8988T (cell line): ENCODE measurements around the gene ARL6IP4.

Experiments
- DNase-seq: peaks from one replicate; pipeline ENCODE4 v3.0.0; 2011

ARL6IP4 gene

DNA sequence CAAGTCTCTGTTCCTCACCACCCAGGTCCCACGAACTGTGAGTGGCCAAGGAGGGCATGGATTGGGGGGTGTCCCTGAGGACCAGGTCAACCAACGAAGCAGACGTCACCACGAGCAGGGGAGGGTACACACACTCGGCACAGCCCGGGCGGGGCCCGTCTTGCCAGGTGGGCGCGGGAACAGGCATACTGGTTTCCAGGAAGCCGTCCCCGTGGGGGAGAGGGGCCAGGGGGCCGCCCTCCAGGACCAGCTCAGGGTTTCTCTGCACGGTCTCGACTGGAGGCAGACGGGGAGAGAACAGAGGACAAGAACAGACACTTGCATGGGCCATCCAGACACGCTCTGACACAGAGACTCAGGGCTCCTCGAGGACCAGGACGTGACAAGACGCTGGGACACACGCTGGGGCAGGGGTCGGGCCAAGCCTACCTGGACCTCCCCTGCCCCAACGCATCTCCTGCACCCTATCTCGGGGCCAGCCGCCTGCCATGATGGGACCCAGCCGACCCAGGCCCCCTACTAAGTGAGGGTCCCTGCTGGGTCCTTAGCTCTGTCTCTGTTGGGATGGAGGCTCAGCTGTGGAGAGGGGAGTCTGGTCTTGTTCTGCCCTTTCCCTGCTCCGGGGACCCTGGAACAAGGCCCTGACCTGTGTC is 11.3 kb downstream of the ARL6IP4 start:
- DNase-seq = no peak

DNA sequence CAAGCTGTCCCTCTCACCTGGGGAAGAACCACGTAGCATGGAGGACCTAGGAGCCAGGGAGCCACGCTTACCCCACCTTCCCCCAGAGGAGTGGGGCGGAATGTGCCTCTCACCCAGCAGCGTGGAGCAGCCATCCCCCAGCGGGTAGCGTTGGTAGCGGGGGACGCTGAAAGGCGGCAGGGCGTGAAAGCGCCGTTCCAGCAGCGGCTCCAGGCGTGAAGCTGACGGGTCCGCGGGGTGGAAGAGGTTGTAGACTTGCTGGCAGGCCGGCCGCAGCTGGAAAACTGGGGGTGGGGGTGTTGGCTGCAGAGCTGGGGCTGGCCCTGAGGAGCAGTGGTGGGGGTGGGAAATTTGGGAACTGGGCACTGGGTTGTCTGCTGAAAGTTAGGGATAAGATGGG is 11.9 kb downstream of the ARL6IP4 start:
- no peak for DNase-seq

DNA sequence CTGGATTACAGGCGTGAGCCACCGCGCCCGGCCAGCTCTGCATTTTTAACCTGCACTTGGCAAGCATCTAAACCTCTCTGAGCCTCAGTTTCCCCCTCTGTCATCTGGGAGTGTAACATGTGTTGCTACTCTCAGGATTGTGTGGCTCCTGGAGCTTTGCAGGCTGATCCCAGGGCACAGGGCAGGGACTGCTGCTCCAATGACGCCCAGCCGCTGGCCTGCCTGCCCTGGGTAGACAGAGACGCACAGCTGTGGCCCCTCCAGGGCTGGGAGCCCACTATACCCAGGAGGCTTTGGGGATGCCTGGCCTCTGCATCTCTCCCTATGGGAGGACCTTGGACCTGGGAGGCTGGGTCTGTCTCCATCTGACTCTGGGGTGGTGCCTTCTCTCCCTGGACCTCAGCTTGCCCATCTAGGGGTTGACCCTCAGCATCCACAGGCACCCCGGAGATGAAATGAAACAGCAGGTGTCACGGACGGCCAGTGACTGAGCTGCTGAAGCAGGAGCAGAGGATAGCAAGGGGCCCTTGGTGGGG is 13.7 kb downstream of the ARL6IP4 start:
- DNase-seq = no peak

DNA sequence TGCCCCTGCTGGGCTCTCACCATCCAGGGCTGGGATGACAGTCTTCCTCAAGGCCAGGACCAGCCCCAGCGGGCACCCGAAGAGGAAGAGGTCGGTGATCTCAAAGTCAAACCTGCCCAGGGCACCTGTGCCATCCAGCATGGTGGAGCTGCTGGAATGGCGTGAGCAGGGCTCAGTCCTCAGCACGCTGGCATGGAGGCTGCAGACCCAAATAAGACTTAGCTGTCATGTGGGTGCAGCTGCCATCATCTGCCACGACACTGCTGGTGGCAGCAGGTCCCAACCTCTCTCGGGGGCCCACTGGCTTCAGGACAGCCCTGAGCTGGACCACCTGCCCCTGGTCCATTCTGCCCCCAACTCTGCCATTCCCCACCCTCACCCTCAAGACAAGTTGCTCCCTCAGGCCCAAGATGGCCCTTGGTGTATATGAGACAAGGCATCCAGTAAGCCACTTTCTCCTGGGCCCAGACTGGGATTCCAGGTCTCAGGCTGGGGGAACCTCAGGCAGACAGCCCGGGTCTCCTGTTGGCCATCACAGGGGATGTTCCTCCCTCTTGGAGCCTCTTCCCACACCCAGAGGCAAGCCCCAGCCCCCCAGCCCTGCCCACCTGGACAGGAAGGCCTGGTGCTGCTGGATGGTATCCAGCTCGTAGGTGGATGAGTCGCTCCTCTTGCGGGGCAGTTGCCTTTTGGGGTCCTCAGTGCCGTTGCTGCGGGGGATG is 14.5 kb downstream of the ARL6IP4 start:
- no peak for DNase-seq

DNA sequence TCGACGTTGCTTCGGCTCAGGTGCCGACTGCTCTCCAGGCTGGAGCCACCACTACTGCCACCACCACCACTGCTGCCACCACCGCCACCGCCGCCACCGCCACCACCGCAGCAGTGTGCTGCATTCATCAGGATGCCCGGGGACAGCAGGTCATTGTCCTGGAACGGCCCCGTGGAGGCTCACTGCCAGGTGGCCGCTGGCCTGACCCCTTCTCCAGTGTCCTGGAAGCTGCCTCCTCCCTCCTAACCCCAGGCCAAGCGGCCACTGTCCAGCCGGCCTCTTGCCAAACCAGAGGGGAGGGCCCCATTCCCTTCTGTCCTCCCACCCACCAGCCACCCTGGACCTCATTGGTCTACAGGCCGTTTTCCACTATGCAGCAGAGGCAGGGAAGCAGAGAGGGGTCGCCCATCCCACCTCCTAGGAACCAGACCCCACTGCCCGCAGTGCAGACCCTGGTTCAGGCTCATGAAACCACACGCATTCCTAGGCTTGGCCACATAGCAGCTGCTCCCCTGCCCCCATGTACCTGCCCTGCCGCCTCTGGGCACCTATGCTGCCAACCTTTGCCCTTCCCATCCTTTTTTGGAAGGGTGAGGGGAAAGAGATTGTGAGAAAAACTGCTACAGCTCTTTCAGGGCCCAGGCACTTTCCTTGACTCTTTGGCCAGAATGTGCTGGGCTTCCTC is 15.2 kb downstream of the ARL6IP4 start:
- DNase-seq = no peak

DNA sequence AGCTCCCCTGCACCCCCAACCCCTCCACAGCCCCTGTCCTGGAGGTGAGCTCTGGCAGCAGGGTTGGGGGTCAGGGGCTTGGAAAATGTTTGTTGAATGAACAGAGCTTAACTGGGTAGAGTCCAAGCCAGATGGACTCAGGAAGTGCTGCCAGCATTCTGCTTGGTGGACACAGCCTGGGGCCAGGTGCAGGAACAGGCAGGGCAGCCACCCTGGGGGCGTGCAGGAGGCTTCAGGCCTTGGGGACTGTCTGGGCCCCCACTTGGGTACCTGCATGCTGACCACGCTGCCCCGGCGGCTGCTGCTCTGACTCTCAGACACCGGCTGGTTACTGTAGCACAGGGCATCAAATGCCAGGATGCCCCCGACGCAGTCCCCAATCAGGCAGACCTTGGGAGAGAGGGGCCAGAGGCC is 15.7 kb downstream of the ARL6IP4 start:
- DNase-seq = no peak

DNA sequence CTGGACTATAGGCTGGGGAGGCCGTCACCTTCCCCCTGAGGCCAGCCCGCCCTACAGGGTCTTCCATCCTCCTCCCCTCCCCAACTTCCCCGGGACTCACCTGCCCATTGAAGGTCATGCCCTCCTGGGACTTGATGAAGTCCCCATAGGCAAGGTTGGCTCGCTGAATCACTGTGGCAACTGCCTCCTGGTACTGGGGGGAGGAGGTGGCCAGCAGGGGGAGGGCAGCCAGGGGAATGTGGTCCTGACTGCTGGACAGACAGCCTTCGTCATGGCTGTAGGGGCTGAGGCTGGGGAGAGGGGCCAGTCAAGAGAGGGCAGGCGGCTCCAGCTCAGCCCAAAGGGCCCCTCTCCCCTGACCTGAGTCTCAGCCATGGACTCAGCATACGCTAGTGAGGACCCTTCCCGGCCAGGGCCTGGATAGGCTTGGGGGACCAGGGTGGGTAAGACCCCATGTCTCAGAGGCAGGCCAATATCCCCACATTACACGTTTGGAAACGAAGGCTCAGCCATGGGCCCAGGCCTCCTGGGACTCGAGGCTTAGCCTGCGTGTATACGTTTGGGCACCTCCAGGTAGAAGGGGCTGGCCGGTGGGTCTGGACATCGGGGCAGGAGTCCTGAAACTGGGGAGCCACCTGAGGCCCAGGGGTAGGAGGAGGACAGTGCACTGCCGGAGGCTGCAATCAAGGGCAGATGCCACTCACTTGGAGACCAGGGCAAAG is 16.3 kb downstream of the ARL6IP4 start:
- DNase-seq = no peak

DNA sequence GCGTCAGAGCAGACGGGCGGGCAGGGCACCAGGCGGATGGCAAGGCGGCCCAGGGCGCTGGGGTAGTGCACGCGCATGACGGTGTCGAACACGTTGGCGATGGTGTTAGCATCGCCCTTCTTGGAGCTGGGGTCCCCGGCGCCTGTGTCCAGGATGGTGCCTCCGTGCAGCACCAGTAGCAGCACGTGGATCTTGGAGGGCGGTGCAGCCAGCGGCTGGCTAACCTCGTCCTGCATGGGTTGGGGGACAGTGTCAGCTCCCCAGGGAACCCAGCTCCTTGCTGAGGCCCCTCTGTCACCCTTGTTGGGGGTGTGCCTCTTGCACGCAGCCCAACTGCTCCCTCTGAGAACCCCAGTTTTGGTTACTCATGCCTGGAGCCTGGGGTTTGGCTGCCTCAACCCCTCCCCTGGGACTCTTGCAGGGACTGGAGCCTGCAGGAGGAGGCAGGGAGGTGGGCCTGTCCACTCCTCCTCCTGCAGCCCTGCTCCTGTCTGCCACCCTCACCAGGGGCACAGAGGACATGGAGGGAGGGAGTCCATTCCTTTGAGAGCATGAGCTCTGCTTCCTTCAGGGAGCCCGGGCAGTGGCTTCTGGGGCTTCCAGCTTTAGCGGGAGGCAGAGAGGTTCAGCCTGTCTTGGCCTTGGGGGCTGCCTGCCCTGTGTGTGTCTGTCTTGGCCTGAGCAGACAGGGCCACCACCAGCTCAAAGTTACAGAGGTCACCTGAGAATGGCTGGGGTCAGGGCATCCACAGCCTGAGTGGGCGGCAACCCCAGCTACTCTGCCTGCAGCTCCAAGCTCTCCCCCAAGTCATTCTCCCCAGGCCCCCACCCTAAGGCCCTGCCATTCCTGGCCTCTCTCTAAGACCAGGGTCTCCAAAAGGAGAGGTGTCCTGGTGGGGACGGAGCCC is 17.1 kb downstream of the ARL6IP4 start:
- no peak for DNase-seq

DNA sequence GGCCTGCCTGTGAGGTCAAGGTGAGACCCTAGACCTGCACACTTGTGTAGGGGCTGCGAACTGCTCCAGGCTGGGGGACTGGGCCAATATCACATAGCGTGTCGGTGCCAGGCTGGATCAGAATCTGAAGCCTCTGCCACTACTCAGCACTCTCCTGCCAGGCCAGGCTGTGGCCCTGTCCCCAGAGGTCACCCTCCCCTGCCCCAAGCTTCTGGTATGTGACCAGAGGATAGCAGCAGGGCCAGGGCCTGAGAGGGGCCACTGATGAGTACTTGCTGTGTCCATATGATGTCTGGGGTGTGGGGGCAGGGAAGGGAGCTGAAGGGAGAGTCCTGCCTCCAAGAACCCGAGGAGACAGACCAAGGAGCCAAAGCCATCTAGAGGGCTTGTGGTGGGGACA is 17.8 kb downstream of the ARL6IP4 start:
- DNase-seq = no peak

DNA sequence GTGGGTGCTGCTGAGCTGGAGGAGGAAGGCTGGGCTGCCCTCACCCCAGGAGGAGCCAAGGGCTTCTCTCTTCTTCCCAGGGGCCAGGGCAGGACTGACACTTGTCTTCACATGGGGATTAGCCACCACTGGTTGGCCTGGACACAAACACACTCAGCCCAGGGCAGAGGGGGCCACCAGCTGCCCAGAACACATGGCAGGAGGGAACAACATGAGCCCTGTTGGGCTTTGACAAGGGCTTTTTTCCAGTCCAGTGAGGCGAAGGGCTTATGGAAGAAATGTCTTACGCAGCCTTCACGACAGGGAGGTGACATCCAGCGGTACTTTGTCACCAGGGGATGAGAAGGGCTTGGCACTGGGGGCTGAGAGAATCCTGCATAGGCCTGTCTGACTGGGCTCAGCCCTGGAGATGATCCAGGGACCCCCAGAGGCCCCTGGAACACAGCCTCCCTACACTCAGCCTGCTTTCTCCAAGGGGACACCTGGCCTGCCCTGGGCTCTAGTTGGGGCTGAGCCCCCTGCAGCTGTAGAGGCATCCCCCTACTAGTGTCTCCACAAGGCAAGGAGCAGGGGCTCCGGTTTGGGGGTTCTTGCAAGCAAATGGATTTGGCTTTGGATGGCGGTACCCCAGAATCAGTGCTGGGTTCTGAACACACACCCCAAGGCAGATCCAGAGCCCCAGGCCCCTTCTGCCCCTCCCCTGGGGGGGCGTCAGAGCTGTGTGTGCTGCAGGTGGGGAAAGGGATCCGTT is 18.9 kb downstream of the ARL6IP4 start:
- DNase-seq = no peak

DNA sequence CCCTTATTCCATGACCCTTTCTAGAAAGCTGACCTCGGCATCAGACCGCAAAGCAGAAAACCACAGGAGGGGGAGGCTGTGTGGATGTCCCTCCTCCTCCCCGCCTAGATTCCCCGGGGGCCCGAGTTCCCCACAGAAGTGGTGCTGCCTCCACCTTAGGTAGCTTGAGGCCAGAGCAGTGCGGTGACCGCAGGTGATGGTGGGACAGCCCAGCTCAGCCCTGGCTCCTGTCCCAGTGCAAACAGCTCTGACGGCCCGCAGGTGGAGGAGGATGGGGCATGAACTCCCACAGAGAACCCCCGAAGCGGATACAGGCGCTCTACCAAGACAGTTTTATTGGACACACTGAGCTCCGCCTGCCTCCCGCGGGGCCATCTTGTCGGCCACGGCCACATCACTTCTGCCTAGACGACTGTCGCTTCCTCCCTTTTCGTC is 19.5 kb downstream of the ARL6IP4 start:
- DNase-seq = no peak

DNA sequence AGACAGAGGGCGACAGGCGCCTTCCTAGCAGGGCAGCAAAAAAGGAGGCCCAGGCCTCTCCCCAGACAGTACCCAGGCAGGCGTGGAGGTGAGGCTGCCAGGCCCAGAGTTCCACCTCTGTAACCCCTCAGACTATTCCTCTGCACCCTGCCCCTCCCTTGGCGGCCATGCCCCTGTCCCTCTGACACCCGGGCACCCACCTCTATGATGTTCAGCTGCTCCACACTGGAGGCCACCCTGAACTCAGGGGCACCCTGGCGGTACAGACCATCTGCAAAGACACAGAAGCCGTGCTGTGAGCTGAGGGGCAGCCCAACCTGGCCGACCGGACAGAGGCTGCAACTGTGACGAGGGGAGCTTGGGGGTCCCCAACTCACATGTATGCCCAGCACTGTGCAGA is 20.1 kb downstream of the ARL6IP4 start:
- no peak for DNase-seq

DNA sequence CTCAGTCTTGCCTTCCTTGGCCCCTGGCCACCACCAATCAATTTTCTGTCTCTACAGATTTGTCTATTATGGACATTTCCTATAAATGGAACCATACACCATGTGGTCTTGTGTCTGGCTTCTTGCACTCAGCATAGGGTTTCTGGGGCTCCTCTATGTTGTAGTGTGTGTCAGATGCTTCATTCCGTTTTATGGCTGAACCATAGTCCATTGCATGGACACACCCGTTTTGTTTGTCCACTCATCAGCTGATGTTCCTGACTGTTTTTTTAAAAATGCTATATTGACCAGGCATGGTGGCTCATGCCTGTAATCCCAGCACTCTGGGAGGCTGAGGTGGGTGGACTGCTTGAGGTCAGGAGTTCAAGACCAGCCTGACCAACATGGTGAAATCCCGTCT is 21.0 kb downstream of the ARL6IP4 start:
- DNase-seq = no peak

DNA sequence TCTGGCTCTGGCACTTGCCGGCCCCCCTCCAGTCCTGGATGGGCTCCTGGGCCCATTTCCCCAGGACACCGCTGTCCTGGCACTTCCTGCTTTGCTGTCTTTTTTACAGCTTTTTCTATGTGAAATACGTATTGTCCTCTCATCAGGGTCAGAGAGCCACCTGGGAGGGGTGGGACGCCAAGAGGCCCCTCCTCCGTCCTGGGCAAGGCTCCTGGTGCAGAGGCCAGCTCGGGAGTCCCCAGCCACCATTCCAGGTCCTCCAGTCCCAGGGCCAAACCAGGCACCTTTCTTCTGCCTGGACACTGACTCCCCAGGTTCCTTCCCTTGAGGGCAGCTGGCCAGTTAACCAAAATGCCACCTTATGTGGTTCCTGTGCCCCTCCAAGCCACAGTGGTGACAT is 22.8 kb downstream of the ARL6IP4 start:
- no peak for DNase-seq

DNA sequence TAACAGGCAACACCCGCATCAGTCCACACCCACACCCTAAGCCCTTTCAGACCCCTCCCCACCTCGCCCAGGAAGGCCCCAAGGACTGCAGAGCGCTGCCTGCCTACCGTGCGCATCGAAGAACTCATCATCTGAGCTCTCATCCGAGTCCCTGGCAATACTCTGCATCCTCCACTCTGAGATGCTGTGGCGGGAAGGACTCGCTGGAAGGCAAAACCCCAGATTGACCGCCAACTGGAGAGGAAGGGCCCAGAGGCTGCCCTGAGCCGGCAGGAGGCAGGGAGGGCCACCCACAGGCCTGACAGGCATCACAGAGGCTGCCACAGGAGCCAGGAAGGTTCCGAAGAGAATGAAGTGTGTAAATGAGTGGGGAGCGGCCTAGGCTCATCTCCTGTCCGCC is 23.8 kb downstream of the ARL6IP4 start:
- DNase-seq = no peak

DNA sequence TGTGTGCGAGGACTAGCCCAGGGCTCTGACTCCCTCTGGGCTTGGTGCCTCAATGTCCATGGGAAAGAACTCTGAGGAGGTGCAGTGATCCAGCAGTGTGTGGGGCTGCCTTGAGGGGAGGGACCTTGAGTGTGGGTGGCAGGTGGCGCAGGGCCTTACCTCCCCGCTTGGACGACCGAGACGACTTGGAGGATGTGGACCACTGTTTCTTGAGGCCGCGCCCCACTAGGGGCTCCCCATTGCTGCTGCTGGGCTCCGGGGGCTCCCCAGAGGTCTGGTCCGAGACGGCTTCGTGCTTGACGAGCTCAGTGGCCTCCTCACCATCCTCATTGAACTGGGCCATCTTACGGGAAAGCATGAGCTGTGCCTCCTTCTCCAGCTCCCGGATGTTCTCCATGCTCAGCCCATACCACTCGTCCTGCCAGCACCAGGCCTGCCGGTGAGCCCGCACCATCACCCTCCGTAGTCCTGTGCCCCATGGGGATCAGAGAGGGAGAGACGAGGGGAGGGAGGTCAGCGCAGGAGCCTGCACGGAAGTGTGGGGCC is 24.7 kb downstream of the ARL6IP4 start:
- no peak for DNase-seq

DNA sequence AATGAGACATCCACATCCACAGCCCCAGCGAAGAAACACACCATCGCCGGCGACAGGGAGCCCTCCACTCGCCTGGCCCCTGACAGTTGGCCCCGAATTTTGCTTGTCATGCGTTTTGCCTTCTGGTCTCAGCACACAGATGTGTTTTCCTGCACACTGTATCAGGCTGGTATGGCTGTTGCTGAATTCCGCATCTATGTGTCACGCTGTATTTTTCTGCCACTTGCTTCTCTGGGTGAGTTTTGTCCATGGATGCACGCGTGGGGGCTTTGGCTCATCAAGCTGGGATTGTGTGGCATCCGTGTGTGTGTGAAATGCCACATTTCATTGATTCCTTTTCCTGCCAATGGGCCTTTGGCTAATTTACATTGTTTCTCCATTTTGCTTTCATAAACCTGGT is 26.5 kb downstream of the ARL6IP4 start:
- no peak for DNase-seq

DNA sequence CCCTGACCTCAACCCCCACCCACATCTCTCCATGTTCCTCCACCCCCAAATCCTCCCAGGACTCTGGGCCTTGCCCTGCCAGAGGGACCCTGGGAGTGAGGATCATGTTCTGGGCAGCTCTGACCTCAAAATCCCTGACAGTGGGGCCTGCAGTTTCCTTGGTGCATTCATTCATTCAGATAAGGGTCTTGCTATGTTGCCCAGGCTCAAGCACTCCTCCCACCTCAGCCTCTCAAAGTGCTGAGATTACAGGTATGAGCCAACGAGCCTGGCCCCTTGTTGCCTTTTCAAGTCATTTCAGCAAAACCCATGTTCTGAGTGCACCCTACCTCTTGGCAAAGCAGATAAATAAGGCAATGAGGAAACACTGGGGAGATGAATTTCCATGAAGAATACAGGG is 29.6 kb downstream of the ARL6IP4 start:
- no peak for DNase-seq

DNA sequence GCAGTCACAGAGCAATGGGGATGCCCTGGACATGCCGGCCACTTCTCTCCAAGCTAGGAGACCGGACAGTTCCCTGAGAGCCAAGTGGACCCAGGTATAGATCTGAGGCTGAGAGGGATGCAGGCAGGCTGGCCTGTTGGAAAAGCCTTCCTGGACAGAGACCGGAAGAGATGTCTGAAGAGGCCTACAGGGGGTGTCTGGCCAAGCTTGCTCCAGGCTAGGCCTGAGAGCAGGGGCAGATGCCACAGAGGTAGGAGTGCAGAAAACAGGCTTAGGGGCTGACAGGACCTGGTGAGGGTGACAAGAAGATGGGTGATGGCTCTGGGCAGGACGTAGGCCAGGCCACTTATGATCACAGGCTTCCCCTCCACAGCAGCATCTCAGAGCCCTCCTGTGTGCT is 30.2 kb downstream of the ARL6IP4 start:
- no peak for DNase-seq

DNA sequence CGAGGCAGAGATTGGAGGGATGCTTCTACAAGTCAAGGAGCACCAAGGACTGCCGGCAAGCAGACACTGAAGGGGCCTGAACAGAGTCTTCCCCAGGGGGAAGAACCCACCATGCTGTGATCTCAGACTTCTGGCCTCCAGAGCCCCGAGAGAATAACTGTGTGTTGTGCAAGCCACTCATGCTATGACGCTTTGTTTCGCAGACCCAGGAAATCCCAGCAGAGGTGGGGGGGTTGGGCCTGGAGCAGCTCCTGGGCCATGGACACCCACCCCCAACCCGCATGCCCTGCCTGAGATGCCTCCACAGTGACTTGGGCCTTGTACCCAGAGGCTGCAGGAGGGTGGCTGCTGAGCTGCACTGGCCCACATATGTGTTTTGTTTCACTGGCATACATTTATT is 31.2 kb downstream of the ARL6IP4 start:
- DNase-seq = no peak
